ENCODE results near the gene ARHGEF9.

GRCh38 chrX:63708801-63709200, 76.2 kb downstream of the ARHGEF9 start:
- TF ChIP-seq POLR2AphosphoS5 (IDR thresholded peaks at IDR 0.05) (no peak), CTCF (IDR thresholded peaks at IDR 0.05) (no peak)

Measured in transverse colon (tissue), 4 donors.